ENCODE results near the gene TLCD1.
"Not testable (repeated sequence)": the region's sequence is repeated elsewhere in the genome, so short reads cannot be mapped to it uniquely, and the experiment has no call there.

Gene TLCD1

DNA sequence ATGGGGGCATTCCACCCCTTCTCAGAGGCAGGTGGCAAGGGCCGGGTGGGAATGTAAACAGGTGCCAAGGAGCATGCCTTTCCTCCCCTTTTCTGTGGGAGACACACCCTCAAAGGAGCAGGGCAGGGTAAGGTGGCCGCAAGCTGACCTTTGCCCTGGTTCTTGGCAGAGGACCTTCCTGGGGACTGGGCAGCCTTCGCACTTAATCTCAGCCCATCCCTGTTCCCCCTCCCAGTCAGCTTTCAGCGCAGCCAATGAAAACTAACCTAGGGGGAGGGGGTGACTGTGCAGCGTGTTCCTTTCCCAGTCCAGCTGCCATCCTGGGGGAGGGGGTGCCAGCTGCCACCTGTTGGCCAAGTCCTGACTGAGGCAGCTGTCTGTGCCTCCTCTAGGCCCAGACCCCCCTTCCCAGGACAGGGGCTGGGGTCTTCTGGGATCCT, 20.6 kb upstream of the TLCD1 start:
- no peak for DNase-seq

DNA sequence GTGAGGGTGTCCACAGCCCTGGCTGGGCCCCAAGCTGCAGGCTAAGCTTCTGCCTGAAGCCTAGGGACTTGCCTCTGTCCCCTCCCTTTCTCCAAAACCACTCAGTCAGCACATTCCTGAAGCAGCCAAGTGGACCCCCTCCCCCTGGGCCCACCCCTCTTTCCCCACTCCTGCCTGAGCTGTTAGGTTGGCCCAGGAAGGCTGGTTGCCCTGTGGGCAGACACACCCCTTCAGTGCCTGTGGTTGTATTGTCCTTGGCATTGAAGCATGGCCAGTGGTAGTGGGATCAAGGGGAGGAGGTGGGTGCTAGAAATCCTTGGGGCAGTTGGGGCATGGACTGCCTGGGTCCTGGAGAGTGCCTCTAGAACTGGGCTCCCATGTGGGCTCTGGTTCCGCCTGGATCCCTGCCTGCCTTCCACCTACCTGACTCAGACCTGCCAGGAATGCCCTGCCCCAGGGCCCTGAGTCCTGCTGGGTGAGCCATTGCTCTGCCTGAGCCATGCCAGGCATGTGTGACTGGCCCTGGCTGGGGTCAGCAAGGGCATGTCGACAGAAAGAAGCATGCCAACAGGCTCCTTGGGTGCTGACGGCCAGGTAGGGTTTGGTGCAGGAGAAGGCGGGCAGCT, 19.9 kb upstream of the TLCD1 start:
- no peak for DNase-seq

DNA sequence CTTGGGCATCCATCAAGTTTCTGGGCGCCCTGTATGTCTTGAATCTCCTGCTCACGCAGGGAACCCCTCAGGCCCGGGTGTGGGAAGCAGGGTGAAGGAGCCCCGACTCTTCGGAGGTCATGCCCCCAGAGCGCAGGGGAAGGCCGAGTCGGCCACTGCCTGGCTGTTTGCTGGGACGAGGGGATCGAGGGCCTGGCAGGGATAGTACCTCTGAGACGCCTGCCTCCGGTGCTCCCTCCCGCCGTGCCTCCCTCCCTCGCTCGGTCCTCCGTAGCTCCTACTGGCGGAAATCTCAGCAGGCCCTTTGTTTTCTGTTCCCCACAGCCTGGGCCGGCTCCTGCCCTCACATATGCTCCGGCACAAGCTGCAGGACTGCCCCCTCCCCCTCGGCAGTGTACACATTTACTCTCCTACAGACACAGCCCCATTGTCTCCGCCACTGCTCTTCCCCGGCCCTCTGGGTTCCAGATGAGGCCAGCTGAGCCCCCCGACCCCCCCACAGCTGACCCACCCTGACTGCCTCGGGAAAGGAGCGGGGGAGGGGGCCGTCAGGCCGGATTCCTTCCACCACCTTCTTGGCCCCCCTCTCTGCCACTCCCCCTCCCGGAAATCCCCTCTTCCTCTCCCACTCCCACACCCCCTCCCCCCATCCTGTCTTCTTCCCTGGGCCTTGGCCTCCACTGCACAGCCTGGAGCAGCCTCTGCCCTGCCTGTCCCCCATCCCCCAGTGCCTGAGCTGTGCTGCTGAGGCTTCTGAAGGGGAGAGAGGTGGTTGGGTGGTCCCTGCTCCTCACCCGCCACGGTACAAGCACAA, 19.1 kb upstream of the TLCD1 start:
- peak; percentile 35 for DNase-seq

DNA sequence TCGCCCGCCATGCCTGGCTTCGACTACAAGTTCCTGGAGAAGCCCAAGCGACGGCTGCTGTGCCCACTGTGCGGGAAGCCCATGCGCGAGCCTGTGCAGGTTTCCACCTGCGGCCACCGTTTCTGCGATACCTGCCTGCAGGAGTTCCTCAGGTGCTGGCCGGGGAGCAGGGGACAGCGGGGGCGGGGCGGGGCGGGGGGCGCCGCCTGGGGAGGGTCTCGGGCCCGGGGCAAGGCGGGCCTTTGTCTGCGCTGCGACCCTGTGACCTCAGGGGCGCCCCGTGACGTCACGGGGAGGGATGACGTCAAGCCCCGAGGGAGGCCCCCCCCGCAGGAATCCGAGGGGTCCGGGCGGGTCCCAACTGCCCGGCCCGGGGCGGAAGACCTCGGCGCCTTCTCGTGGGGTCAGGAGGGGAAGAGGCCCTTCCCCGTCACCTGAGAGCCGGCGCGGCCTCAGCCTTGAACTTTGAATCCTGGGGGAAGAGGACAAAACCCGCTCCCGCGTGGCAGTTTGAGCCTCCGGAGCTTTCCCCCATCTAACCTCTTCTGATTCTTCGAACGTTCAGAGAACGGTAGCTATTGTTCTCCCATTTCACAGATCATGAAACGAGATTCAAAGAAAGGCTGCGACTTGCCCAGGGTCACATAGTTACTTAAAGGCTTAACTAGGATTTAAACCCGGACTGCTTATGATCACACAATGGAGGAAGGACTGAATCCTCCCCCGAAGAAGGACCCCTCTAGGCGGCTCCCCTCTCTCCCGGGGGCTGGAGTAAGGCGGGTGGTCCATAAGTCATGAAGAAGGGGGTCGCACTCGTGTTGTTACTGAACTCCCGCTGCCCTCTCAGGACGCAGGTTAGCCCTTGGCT, 18.3 kb upstream of the TLCD1 start:
- DNase-seq = peak; percentile 33

DNA sequence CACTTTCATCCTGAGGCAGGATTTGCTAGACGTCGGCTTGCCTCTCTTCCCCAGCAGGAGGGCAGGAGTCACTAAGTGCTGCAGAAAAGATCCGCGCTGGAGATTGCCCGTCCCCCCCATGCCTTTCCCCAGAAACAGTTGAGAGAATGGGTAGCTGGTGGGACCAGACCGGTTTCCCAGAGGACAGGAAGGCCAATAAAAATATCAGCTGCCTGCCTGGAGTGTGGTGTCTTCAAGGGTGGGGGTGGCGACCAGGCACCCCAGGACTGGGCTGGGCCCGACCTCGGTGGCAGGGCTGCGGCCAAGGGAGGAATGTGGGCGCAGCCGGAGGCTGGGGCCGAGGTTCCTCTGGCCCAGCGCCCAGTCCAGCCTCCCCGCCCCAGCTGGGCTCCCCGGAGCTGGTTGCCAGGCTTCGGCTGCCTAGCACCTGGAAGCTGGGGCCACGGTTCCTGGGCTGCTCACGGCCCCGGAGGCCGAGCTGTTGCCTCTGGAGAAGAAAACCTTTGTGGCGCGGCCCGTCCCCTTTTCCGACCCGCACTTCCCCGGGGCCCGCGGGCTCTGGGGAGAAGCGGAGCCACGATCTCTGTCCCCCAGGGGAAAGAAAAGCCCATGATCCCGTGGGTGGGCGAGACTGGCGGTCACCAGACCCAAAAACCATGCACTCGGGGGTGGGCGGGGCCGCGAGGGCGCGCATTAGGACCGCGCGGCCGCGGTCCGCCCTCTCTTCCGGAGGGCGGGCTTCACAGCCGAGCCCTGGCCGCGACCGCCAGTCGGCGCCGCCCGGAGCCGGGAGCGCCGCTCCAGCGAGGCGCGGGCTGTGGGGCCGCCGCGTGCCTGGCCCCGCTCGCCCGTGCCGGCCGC, 17.4 kb upstream of the TLCD1 start, which contains the start of gene TRAF4:
Gene TRAF4 (plus strand): TSS at position 769 of the 861 bp plus-strand sequence. CDS start 102 bp downstream, outside the sequence.
- DNase-seq = peak; percentile 88

DNA sequence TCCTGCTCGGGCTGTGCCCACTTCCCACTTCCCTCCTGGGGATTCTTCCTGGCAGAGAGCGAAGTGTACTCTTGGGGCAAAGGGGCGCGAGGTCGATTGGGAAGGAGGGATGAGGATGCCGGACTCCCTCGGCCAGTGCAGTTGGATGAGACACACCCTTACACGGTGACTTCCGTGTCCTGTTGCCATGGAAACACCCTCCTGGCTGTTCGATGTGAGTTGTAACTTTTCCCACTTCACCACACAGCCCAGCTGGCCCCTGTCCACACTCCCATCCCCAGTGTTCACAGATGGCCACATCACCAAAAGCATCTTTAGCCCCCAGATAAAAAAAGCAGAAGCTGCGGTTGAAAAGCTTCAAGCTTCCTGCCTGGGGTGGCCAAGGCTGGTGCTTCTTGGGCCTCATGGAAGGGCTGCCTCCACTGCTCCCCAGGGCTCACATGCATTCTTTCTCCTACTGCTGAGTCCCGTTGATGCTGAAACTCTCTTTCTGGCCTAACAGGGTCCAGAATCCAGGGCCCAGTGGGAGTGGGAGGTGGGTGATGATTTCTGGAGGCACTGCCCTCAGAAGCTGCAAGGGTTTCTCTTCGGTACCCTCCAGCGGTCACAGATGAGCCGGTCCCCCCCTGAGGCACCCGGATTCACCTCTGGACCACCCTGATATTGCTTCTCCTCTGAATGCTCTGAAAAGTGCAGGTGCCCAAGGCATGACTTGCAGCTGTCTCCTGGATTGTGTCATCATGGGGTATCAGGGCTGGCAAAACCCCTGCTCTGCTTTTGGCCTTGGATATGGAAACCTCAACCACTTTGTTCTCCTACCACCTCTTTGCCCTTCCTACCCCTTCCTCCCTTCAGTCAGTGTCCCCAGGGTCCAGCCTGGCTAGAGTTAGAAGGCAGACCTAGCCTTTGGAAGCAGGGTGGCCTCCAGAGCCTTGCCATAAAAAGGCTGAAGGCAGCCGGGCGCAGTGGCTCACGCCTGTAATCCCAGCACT, 15.6 kb upstream of the TLCD1 start:
- DNase-seq = no peak

DNA sequence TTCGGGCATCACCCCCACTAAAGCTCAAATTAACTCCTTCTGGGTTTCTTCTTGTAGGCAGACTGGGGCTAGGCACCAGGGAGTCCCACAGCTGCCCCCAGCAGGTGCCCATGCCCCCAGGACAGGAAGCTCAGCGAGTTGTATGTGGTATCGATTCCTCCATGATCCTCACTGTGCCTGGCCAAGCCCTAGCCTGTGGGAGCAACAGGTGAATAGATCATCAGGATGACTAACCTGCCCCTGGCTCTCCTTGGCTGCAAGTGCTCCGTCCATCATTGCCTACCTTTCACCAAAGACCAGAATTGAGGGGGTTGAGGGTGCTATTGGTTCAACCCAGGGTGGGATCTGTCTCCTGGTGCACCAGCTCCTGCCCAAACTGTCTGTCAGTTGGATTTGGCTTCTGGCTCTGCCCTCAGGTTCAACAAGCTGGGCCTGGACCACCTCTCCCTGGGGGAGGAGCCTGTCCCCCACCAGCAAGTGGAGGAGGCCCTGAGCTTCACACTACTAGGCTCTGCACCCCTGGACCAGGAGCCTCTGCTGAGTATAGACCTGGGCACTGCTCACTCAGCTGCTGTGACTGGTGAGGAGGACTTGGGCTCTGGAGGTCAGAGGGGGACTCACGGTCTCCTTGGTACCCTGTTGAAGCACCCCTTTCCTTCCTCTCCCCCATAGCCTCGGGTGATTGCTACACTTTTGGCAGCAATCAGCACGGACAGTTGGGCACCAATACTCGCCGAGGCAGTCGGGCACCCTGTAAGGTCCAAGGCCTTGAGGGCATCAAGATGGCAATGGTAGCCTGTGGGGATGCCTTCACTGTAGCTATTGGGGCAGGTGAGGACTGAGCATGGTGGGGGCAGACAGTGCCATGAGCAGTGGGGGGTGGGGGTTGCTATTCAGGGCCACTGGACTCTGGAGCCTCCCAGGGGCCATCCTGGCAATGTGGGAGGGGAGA, 14.6 kb upstream of the TLCD1 start:
- DNase-seq = no peak

DNA sequence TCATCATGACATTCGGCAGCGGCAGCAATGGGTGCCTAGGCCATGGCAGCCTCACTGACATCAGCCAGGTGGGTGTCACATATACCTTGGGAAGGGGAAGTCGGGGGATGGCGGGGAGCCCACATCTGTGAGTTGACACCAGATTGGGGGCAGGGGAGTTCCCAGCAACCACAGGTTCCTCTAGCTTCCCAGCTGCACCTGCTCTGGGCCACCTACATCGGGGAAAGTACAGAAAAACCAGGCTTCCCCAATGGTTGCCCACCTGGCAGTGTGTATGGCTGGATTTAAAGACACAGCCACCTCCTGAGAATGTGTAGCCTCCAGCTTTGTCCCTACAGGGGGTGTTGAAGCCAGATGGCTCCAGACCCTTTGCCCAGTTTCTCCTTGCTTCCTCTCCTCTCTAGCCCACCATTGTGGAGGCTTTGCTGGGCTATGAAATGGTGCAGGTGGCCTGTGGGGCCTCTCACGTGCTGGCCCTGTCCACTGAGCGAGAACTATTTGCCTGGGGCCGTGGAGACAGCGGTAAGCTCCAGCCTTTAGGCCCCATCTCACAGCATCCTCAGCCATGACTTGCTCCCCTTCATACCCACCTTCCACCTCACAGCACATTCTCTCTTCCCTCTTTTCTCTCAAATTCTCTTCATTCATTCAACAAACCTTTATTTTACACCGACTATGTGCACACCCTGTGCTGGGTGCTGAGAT, 12.8 kb upstream of the TLCD1 start:
- DNase-seq = no peak

DNA sequence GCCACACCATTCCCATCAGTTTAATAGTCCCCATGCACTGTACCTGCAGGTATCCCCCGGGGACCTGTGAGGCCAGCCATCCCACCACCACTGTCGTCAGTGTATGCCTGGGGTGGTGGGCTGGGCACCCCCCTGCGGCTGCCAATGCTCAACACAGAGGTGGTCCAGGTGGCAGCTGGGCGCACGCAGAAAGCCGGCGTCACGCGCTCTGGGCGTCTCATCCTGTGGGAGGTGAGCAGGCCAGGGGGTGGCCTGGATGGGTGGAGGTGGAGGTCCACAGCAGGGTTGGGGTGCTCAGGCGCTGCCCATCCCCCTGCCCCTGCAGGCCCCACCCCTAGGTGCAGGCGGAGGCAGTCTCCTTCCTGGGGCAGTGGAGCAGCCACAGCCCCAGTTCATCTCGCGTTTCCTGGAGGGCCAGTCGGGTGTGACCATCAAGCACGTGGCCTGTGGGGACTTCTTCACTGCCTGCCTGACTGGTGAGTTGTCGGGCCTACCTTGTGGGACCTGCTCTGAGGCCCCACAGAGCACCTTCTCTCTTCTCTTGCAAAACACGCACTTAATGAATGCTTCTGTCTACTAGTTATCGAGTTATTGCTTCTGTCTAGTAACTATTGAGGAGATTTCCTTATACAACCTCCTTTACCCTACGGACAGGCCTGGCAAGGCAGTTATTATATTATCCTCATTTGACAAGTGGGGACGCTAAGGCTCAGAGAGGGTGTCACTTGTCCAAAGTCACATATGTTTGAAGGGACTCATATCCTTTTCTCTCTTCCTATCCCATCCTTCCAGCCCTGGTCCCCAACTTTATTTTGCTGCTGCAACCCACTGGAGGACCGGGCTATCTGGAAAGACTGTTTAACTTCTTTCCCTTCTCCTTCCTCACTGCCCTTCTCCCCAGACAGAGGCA, 12.0 kb upstream of the TLCD1 start:
- DNase-seq = no peak

DNA sequence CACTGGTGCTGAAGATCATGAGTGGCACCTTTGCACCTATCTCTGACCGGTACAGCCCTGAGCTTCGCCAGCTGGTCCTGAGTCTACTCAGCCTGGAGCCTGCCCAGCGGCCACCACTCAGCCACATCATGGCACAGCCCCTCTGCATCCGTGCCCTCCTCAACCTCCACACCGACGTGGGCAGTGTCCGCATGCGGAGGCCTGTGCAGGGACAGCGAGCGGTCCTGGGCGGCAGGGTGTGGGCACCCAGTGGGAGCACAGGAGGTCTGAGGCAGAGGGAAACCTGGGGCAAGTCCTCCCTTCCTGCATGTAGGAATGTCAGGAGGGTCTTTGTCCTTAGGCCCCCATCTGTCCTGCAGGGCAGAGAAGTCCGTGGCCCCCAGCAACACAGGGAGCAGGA, 11.3 kb upstream of the TLCD1 start:
- no peak for DNase-seq

DNA sequence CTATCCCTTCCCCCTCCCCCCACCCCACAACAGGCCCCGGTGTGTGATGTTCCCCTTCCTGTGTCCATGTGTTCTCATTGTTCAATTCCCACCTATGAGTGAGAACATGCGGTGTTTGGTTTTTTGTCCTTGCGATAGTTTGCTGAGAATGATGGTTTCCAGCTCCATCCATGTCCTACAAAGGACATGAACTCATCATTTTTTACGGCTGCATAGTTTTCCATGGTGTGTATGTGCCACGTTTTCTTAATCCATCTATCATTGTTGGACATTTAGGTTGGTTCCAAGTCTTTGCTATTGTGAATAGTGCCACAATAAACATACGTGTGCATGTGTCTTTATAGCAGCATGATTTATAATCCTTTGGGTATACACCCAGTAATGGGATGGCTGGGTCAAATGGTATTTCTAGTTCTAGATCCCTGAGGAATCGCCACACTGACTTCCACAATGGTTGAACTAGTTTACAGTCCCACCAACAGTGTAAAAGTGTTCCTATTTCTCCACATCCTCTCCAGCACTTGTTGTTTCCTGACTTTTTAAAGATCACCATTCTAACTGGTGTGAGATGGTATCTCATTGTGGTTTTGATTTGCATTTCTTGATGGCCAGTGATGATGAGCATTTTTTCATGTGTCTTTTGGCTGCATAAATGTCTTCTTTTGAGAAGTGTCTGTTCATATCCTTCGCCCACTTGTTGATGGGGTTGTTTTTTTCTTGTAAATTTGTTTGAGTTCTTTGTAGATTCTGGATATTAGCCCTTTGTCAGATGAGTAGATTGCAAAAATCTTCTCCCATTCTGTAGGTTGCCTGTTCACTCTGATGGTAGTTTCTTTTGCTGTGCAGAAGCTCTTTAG, 10.1 kb upstream of the TLCD1 start:
- DNase-seq = not testable (repeated sequence)

DNA sequence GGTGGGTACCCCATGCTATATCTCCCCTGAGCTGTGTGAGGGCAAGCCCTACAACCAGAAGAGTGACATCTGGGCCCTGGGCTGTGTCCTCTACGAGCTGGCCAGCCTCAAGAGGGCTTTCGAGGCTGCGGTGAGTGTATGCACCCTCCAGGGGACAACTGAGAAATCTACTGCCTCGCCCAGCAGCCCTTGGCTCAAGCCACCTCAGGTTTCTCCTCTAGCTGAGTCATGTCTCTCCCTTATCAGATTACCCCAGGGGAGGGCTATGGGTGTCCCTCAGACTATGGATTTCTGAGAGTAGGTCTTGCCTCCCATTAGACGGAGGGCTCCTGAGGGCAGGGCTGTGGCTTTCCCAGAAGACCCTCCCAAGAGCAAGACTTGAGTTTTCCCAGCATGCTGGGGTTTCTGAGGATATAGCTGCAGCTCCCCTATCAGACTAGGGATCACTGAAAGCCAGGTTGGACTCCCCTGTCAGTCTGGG, 9.2 kb upstream of the TLCD1 start:
- DNase-seq = no peak

DNA sequence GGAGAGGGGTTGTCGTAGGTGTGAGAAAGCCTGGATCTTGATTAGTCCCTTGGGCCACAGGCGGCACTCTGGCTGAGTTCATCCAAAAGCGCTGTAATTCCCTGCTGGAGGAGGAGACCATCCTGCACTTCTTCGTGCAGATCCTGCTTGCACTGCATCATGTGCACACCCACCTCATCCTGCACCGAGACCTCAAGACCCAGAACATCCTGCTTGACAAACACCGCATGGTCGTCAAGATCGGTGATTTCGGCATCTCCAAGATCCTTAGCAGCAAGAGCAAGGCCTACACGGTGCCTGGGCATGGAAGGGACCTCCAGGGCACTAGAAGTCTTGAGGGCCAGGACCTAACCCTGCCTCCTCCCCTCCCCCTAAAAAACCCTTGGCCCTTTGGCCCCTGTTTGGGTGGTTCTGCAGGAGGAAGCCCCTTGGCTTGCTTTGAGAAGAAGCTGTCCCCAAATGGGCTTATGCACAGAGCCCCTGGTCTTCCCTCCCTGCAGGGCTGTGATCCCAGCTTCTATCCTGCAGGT, 8.7 kb upstream of the TLCD1 start:
- DNase-seq = no peak

DNA sequence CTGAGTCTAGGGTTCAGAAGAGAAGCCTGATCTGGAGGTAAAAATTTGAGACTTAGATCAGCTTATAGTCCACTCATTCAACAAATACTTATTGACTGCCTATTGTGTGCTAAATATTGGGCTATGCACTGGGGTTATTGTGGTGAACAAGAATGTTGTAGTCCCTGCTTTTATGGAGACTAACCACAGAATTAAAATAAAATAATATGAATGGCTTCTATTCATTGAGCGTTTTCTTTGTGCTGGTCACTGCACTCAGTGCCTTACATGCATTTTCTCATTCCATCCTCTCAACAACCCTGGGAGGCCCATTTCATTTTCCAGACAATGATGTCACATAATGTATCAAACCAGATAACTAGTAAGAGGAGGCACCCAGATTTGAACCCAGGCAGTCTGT, 7.3 kb upstream of the TLCD1 start:
- DNase-seq = no peak

DNA sequence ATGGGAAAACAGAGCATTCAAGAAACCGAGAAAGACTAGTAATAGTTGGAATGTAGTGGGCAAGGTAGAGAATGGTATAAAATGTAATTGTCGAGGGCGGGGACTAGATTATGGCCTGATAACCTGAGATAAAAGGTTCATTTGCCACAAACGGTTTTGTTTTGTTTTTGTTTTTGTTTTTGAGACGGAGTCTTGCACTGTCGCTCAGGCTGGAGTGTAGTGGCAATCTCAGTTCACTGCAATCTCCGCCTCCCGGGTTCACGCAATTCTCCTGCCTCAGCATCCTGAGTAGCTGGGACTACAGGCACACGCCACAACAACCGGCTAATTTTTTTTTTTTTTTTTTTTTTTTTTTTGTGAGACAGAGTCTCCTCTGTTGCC, 3.9 kb upstream of the TLCD1 start:
- DNase-seq = no peak

DNA sequence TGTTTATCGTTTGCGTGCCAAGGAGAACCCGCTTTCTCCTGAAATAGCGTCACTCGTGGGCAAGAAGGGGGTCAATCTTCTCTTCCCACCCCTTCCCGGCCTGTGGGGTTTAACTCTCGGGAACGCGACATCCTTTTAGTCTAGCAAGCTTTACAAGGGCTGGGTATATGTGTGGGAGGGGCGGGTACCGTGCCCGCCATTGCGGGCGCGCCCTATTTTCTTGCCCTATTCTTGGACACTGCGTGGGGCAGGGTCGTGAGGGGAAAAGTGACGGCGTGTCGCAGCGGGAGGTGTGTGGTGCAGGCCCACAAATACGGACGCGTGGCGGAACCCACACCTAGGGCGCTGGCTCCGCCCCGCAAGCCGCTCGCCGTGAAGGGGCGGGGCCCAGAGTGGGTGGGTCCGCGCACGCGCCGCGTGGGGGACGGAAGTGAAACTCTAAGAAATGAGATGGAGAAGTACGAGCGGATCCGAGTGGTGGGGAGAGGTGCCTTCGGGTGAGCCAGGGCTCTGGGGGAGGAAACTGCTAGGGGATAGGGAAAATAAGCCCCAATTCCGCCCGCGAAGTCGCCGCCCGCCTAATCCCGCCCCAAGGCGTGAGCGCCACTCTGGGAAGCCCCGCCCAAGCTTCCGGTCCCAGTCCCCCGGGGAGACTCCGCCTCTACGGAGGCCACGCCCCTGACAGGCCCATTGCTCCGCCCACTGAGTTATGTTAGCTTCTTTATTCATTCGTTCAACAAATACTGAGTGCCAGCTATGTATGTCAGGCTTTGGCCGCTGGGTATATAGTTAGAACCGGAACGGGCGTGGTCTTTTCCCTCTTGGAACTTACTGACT, 2.5 kb upstream of the TLCD1 start, which contains the start of gene NEK8:
Gene NEK8 (plus strand): TSS at position 425 of the 837 bp plus-strand sequence. CDS start 26 bp downstream, at position 451.
- peak; percentile 92 for DNase-seq

All from HCEC 1CT (cell line).